Natural killer cell treated with Interleukin-12 subunit alpha and Interleukin-12 subunit beta and Interleukin-15 and Interleukin-18, amount 100 ng/mL, for 72 hours (primary cell): Measurements from ENCODE around the gene CLEC11A. TPM values are rescaled to one million over a fixed set of nuclear protein-coding genes. Genes with fewer than 3 reads are reported as not detected.

ENCODE experiments used
- ATAC-seq, 2 donors: fragments of 150-1000 bp; cut with Tn5 transposase in 1 of 2; sonication (Bioruptor Pico), chemical (Tn5 transposase) in 1 of 2; 2 replicates each; pipeline ENCODE4 v1.10.0; 2021
- DNase-seq: peaks from one replicate; pipeline ENCODE4 v3.0.0; 2022; ENCODE audit warnings: low spot score
- H3K27ac Mint-ChIP-seq, 2 donors: 1 replicate in 1 of 2; 2 replicates in 1 of 2; pipeline ENCODE4 v1.8.0; 2022; ENCODE audit warnings: mixed read lengths in 2 of 2, mild to moderate bottlenecking in 1 of 2, moderate library complexity in 1 of 2
- H3K27me3 Mint-ChIP-seq, 2 donors: 1 replicate in 1 of 2; 2 replicates in 1 of 2; pipeline ENCODE4 v1.8.0; 2022; ENCODE audit warnings: mixed read lengths in 2 of 2
- H3K36me3 Mint-ChIP-seq: one replicate; pipeline ENCODE4 v1.8.0; 2022; ENCODE audit warnings: mixed read lengths
- H3K4me1 Mint-ChIP-seq, 2 donors: 1 replicate in 1 of 2; 2 replicates in 1 of 2; pipeline ENCODE4 v1.8.0; 2022; ENCODE audit warnings: low read depth in 2 of 2, mixed read lengths in 2 of 2, mild to moderate bottlenecking in 1 of 2
- H3K4me3 Mint-ChIP-seq: one replicate; pipeline ENCODE4 v1.8.0; 2022; ENCODE audit warnings: mixed read lengths
- H3K9me3 Mint-ChIP-seq: 2 replicates; pipeline ENCODE4 v1.8.0; 2022; ENCODE audit warnings: mixed read lengths
- total RNA-seq, 2 donors: library from RNA; stranded (reverse); gene quantifications; one replicate each; pipeline ENCODE4 v1.2.3, GENCODE V29; 2022

The CLEC11A gene
- total RNA-seq, 2 donors from 2014 or later: 1.1 to 1.2 TPM

DNA sequence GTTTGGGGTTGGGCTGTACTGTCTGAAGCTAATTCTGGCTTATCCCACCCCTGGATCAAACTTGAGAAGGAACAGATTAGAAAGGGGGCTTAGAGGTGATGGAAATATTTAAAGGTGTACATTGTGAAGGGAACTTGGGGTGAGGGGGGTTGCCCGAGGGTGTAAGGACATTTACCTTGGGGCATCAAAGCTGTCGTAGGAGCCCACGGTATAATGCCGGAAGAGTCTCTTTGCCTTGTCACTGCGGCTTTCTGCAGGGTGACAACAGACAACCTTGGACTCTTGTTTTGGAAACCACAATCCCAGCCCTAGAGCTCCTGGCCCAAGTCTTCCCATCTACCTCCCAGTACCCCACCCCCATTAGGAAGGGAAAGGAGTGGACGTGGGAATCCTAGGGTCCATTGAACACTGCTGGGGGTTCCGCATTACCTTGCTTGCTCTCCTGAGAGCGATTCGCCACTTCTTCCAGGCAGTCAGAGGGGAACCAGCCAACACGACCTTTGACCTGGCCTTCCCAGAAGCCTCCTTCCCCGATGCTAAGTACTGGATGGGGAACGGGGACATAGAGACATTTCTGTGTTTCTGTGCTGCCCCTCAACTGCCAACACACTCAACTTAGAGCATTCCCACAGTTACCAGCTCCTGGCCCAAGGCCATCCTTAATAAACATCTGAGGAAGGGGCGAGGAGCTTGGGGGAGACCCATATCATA lies 25.6 kb upstream of the CLEC11A start:
- H3K27me3 Mint-ChIP-seq: peaks cover 33 to 44% of the 10 kb centered on the region in 2 donors
- DNase-seq (no peak), ATAC-seq (no peak)
- no peak overlapping the region for H3K4me3 Mint-ChIP-seq
- no peaks in the 10 kb centered on the region for H3K9me3 Mint-ChIP-seq
- H3K36me3 Mint-ChIP-seq: no peaks in the 10 kb centered on the region
- H3K4me1 Mint-ChIP-seq: no peaks in the 10 kb centered on the region
- H3K27ac Mint-ChIP-seq: no peak overlapping the region

DNA sequence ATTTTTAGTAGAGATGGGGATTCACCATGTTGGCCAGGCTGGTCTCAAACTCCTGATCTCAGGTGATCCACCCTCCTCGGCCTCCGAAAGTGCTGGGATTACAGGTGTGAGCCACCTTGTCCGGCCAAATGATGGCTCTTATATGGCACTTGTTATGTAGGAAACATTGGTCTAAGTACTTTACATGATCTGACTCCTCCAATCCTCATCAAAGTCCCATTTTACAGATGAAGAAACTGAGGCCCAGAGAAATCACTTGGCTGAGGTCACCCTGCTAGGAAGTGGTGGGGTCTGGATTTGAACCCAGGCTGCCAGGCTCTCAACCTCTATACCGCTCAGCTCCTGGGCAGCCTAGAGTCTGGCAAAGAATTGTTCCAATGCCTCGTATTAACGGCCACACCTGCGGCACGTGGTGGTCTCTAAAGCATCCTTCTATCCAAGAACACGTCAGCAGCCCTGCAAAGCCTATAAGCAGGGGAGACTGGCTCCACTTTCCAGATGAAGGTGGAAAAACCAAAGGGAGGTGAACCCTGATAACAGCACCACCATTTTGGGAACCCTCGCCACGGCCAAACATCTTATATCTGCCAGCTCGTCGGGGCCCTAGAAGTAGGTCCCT lies 21.7 kb upstream of the CLEC11A start:
- Mint-ChIP-seq H3K9me3 (no peaks in the 10 kb centered on the region), H3K27ac (no peak overlapping the region), H3K4me1 (no peaks in the 10 kb centered on the region), H3K4me3 (no peak overlapping the region), H3K36me3 (no peaks in the 10 kb centered on the region), H3K27me3 (peaks cover 28 to 37% of the 10 kb centered on the region in 2 donors)
- ATAC-seq (no peak), DNase-seq (no peak)

DNA sequence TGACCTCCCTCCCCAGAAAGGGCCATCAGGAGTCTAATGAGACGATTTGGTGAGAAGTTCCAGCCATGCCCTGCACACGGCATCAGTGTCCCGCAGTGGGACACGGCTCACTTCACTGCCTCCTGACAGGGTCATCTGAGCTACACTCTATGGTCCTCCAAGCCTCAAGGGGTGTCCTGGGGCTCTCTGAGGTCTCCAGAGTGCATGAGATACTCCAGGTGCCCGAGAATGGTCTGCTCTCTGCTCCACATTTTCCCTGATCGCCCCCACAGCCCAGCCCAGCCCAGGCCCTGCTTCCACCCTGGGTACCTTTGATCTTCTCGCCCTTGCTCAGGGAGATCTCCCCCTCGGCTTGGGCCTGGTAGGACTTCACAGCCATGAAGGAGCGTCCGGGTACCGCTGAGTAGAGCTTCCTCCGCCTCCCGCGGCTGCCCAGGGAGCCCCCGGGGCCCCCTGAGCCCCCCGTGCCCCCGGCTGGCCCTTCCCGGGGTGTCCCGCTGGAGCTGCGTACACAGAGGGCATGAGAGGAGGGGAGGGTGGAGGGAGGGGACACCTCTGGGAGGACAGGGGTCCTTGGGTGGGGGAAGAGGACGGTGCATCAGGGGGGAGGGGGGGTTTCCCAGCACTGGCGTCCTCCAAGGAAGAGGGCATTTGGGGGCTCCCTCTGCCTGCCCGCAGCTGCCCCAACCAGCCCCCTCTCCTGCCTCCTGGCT lies 20.9 kb upstream of the CLEC11A start:
- Mint-ChIP-seq H3K27ac (no peak overlapping the region), H3K27me3 (peaks cover 27 to 37% of the 10 kb centered on the region in 2 donors), H3K9me3 (no peaks in the 10 kb centered on the region), H3K4me3 (no peak overlapping the region), H3K4me1 (no peaks in the 10 kb centered on the region), H3K36me3 (no peaks in the 10 kb centered on the region)
- ATAC-seq (no peak), DNase-seq (no peak)

DNA sequence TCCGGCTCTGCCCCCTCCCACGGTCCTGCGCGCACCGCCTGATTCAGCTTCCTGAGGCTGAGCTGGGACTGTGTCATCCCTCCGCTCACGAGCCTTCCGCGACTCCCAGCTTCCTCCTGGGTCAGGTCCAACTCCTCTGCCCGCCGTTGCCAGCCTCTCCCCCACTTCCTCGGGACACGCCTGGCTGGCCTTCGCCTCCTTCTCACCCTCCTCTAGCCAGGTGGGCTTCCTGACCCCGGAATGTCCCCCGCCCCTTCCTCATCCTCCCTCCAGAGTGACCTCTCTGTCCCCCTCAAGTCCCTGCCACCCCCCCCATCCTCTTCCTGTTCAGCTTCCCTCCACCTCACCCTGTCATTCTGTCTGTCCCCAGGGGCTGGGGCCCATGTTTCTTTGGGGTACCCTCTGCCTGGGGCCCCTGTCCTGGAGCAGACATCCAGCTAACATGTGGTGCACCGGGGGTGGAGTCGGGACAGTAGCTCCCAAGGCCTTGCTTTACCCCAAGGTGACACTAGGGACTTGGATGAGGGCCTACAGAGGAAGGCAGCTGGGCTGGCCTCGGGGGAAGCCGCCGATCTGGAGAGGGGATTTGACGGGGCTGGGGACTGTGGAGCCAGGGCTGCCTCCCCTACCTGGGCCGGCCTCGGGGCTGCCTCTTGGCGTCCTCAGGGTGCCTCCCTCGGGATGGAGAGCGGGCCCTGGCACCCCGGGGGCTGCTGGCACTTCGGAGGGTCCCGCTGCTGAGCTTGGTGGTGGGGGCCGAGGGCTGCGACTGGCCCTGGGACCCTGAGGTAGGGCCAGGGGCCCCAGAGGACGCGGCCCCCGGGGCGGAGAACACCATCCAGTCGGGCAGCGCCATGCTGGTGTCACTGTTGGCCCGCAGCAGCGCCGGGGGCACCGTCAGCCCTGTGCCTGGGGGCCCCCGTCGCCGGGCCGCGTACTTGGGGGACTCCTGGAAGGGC lies 20.0 kb upstream of the CLEC11A start:
- Mint-ChIP-seq H3K9me3 (no peaks in the 10 kb centered on the region), H3K27ac (no peak overlapping the region), H3K36me3 (no peaks in the 10 kb centered on the region), H3K27me3 (peaks cover 22 to 32% of the 10 kb centered on the region in 2 donors), H3K4me3 (no peak overlapping the region), H3K4me1 (no peaks in the 10 kb centered on the region)
- DNase-seq: no peak
- no peak for ATAC-seq

DNA sequence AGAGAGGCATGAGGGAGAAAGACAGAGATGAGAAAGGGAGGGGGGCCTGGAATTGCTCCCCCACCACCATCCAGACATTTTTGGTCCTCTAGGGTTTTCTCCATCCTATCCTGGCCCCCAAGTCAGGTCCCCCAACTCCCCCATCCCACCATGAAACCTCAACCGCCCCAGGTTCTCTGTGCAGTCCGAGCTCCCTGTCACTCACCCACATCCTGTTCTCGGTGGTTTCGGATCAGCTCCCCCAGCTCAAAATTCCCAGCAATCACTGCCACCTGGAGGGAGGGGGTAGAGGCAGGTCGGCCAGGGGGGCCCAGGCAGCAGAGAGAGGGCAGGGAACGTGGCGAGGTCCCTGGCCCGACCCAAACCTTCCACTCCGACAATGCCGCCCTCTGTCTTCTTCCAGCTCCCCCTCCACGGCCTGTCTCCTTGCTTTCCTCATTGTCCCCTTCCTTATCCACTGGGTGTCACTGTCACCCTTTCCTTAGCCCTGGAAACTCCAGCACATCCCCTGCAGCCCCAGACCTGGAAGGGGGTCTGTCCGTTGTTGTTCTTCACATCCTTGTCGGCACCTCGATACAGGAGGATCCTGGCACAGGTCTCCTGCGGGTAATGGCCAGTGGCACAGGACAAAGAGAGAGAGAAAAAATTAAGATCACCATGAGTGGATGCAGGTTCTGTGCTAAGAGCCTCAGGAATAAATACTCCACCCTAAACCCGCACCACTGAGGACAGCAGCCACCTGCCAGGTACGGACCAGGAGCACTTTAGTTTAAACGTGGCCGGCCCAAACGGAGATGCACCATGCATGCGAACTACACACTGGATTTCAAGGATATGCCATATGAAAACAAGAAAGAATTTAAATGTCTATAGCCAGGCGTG lies 19.0 kb upstream of the CLEC11A start:
- H3K4me1 Mint-ChIP-seq: no peaks in the 10 kb centered on the region
- peak overlapping the region in 1 of 2 donors; percentile 51 for H3K27ac Mint-ChIP-seq
- no peak for ATAC-seq
- no peaks in the 10 kb centered on the region for H3K36me3 Mint-ChIP-seq
- no peaks in the 10 kb centered on the region for H3K9me3 Mint-ChIP-seq
- H3K27me3 Mint-ChIP-seq: peaks cover 16 to 22% of the 10 kb centered on the region in 2 donors
- H3K4me3 Mint-ChIP-seq: no peak overlapping the region
- no peak for DNase-seq

DNA sequence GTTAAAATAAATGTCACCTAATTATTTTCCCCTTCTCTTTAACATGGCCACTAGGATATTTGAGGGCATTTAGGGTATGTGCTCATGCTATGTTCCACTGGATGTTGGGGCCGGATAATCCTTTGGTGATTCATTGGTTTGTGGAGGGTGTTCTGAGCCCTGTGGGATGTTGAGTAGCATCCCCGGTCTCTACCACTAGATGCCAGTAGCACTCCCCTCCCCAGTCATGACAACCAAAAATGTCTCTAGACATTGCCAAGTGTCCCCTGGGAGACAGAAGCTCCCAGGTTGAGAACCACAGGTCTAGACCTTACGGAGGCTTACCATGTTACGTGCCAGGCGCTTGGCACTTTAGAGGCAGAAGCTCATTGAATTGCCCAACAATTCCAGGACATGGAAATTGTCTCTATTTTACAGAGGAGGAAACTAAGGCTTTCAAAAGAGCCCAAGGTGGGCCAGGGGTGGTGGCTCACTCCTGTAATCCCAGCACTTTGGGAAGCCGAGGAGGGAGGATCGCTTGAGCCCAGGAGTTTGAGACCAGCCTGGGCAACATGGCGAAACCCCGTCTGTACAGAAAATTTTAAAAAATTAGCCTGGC lies 17.6 kb upstream of the CLEC11A start:
- H3K36me3 Mint-ChIP-seq: no peaks in the 10 kb centered on the region
- H3K4me1 Mint-ChIP-seq: no peaks in the 10 kb centered on the region
- no peak for ATAC-seq
- H3K27ac Mint-ChIP-seq: no peak overlapping the region
- no peaks in the 10 kb centered on the region for H3K9me3 Mint-ChIP-seq
- H3K27me3 Mint-ChIP-seq: peaks cover 9 to 11% of the 10 kb centered on the region in 2 donors
- no peak for DNase-seq
- H3K4me3 Mint-ChIP-seq: no peak overlapping the region

DNA sequence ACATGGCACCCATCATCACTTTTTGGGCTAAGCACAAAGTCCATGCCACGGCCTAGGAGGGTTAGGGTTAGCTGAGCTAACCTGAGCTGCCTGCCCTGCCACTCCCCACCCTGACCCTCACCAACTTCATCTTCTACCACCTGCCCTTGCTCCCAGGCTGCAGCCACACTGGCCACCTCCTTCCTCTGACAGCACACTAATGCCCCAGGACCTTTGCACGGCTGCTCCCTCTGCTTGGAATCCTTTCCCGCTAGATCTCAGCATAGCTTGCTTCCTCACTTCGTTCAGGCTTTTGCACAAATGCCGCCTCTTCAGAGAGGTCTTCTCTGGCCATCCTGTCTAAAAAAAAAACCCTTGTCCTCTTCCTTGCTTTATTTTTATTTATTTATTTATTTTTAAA lies 16.8 kb upstream of the CLEC11A start:
- H3K4me3 Mint-ChIP-seq: no peak overlapping the region
- no peak overlapping the region for H3K27ac Mint-ChIP-seq
- H3K36me3 Mint-ChIP-seq: no peaks in the 10 kb centered on the region
- DNase-seq (no peak), ATAC-seq (no peak)
- no peaks in the 10 kb centered on the region for H3K4me1 Mint-ChIP-seq
- H3K9me3 Mint-ChIP-seq: no peaks in the 10 kb centered on the region
- peaks cover 7 to 11% of the 10 kb centered on the region in 2 donors for H3K27me3 Mint-ChIP-seq

DNA sequence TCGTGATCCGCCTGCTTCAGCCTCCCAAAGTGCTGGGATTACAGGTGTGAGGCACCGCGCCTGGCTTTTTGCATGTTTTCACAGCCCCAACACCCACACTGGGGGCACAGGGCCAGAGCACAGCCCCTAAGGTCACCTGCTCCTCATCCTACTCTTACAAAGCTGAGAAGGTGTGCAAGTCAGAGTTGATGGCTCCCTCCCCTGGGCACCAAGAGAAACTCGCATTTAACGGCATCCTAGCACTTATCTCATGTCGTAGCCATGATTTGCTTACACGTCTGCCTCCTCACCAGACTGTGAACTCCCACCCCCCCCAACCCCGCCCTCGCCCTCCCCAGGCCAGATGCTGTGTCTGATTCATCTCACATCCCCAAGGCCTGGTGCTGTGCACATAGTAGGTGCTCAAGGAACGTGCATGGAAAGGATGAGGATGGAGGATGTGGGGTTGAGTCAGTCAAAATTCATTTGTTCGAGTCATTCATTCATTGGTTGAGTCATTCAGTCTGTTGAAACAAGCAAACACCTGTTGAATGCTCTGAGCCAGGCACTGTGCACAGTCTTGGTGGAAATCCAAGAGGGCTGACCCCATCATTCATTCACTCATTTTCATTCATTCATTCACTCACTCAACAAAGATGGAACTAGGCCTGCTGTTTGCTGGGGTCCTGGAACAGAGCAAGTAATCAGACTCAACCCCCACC lies 14.8 kb upstream of the CLEC11A start:
- H3K36me3 Mint-ChIP-seq: no peaks in the 10 kb centered on the region
- no peak for ATAC-seq
- no peak overlapping the region for H3K4me3 Mint-ChIP-seq
- H3K4me1 Mint-ChIP-seq: peaks cover 10 to 14% of the 10 kb centered on the region in 2 donors
- no peak overlapping the region for H3K27ac Mint-ChIP-seq
- H3K27me3 Mint-ChIP-seq: peaks cover 7 to 9% of the 10 kb centered on the region in 2 donors
- DNase-seq: no peak
- no peaks in the 10 kb centered on the region for H3K9me3 Mint-ChIP-seq

DNA sequence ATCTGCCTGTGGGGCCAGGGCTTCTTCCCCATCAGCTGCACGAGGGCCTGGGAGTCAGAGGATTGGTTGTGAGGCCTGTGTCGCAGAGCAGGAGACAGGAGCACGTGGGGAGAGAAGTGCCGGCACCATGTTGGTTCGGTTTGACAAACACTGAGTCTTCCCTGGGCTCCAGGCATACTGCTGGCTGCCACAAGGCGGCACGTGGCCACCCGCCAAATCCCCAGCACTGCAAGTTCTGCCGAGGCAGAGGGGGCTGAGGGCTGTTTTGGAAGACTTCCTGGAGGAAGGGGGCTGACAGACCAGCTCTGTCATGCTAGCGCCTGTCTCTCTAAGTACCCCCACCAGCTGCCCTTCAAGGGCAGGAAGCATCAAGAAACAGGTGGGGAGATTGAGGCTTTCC lies 13.1 kb upstream of the CLEC11A start:
- Mint-ChIP-seq H3K9me3 (no peaks in the 10 kb centered on the region), H3K4me1 (peaks cover 17% of the 10 kb centered on the region in 2 donors), H3K4me3 (no peak overlapping the region), H3K27me3 (peaks cover 0 to 4% of the 10 kb centered on the region in 2 donors), H3K36me3 (no peaks in the 10 kb centered on the region), H3K27ac (no peak overlapping the region)
- no peak for DNase-seq
- no peak for ATAC-seq

DNA sequence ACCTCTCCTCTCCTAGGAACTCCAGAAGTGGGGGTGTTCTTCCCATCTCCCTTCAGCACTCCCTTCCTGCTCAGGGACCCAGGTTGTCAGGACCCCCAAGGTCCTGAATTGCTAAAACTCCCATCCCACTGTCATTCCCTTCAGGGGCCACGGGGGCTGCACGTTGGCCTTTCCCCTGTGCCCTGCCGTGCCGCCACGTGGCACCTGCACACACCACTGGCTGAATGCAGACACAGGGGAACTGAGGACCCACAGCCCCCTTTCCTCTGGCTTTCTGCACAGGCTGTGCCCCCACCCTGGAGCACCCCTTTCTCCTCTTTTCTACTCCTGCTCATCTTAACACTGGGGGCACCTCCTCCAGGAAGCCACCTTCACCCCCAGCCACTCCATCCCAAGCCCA lies 12.6 kb upstream of the CLEC11A start:
- ATAC-seq (peak in 1 of 2 donors; percentile 30), DNase-seq (no peak)
- H3K4me1 Mint-ChIP-seq: peaks cover 17 to 22% of the 10 kb centered on the region in 2 donors
- H3K36me3 Mint-ChIP-seq: no peaks in the 10 kb centered on the region
- no peak overlapping the region for H3K27ac Mint-ChIP-seq
- H3K4me3 Mint-ChIP-seq: no peak overlapping the region
- peaks cover 0 to 8% of the 10 kb centered on the region in 2 donors for H3K27me3 Mint-ChIP-seq
- no peaks in the 10 kb centered on the region for H3K9me3 Mint-ChIP-seq

DNA sequence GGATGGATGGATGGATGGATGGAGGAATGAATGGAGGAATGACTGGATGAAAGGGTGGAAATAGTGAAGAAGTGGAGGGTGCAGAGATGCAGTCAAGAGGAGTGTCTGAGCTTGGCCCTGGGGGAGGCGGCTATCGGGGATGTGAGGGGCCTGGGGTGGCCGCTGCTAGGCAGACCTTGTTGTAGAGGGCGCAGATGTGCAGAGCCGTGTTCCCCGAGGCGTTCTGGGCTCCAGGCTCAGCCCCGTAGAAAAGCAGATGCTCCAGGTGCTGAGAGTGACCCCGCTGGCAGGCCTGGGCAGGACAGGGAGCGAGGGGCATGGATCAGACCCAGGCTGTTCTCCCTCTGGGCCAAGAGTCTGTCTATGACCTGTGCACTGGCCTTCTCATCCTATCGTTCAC lies 12.0 kb upstream of the CLEC11A start:
- Mint-ChIP-seq H3K4me3 (no peak overlapping the region), H3K9me3 (no peaks in the 10 kb centered on the region), H3K36me3 (no peaks in the 10 kb centered on the region), H3K27me3 (peaks cover 0 to 14% of the 10 kb centered on the region in 2 donors), H3K27ac (no peak overlapping the region), H3K4me1 (peaks cover 17 to 25% of the 10 kb centered on the region in 2 donors)
- no peak for DNase-seq
- no peak for ATAC-seq

DNA sequence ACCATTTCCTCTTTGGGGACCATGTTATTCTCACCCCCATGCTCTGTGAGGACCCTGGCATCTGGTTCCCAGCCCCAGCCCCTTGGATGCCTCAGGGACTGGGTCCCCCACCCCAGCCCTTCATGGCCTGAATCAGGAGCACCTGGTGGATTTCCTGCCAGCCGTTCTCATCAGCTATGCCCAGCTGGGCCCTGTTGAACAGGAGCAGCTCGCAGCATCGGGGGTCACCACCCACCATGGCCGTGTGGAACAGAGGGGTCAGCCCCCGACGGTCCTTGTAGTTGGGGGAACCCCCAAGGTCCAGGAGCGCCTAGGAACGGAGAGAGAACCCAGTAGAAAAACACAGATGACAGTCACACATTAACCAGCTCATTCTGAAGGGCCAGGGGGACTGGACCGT lies 11.4 kb upstream of the CLEC11A start:
- Mint-ChIP-seq H3K9me3 (no peaks in the 10 kb centered on the region), H3K27ac (no peak overlapping the region), H3K4me1 (peaks cover 17 to 25% of the 10 kb centered on the region in 2 donors), H3K4me3 (no peak overlapping the region), H3K27me3 (peaks cover 0 to 15% of the 10 kb centered on the region in 2 donors), H3K36me3 (no peaks in the 10 kb centered on the region)
- DNase-seq (no peak), ATAC-seq (no peak)
